Mesenchymal stem cell (in vitro differentiated cells and primary cell): ENCODE measurements around the gene RBM19.

Experiments used
- DNase-seq: peaks from one replicate; pipeline ENCODE4 v3.0.0-alpha.2; 2013
- H2AFZ ChIP-seq: one replicate; pipeline ENCODE4 v1.6.1; 2013; ENCODE audit warnings: low read depth, mild to moderate bottlenecking, control low read depth, inconsistent platforms, low read length, moderate library complexity
- H2AK5ac ChIP-seq: 2 replicates; pipeline ENCODE4 v1.6.1; 2013; ENCODE audit warnings: low read length, moderate library complexity, mild to moderate bottlenecking, inconsistent platforms; ENCODE audit not compliant: severe bottlenecking
- H2BK120ac ChIP-seq: one replicate; pipeline ENCODE4 v1.6.1; 2013; ENCODE audit warnings: low read depth, mild to moderate bottlenecking, inconsistent platforms, low read length, moderate library complexity
- H2BK12ac ChIP-seq, 2 experiments: one replicate each; pipeline ENCODE4 v1.6.1; 2013; ENCODE audit warnings: inconsistent platforms in 2 of 2, low read length in 2 of 2, mild to moderate bottlenecking in 2 of 2, moderate library complexity in 2 of 2, control low read depth in 1 of 2
- H2BK15ac ChIP-seq: one replicate; pipeline ENCODE4 v1.6.1; 2013; ENCODE audit warnings: mild to moderate bottlenecking, low read depth, inconsistent platforms; ENCODE audit not compliant: poor library complexity, severe bottlenecking
- H2BK5ac ChIP-seq: 2 replicates; pipeline ENCODE4 v1.6.1; 2013; ENCODE audit warnings: low read depth, mild to moderate bottlenecking, low read length, control low read depth, inconsistent platforms; ENCODE audit not compliant: poor library complexity, severe bottlenecking
- H3K14ac ChIP-seq, 2 experiments: one replicate each; pipeline ENCODE4 v1.6.1; 2013; ENCODE audit warnings: inconsistent platforms in 2 of 2, low read length in 2 of 2, control low read depth in 1 of 2, mild to moderate bottlenecking in 1 of 2, moderate library complexity in 1 of 2
- H3K18ac ChIP-seq, 2 experiments: one replicate each; pipeline ENCODE4 v1.6.1; 2013; ENCODE audit warnings: inconsistent platforms in 2 of 2, low read length in 2 of 2, control low read depth in 1 of 2, low read depth in 1 of 2, mild to moderate bottlenecking in 1 of 2
- H3K23ac ChIP-seq, 2 experiments: one replicate each; pipeline ENCODE4 v1.6.1; 2013; ENCODE audit warnings: inconsistent platforms in 2 of 2, low read length in 2 of 2, mild to moderate bottlenecking in 2 of 2, moderate library complexity in 2 of 2, control low read depth in 1 of 2
- H3K27ac ChIP-seq: 2 replicates; pipeline ENCODE4 v1.5.1; 2013; ENCODE audit warnings: mild to moderate bottlenecking, moderate library complexity, low read length, control low read depth, inconsistent platforms; ENCODE audit not compliant: poor library complexity, severe bottlenecking
- H3K27me3 ChIP-seq, 2 experiments: 2 replicates each; pipeline versions ENCODE4 v1.6.1 to v1.7.0; 2013; ENCODE audit warnings: low read length in 2 of 2, mild to moderate bottlenecking in 2 of 2, moderate library complexity in 2 of 2, control low read depth in 1 of 2, inconsistent platforms in 1 of 2; ENCODE audit not compliant: control insufficient read depth in 1 of 2, insufficient read depth in 1 of 2
- H3K36me3 ChIP-seq, 2 experiments: 2 replicates each; pipeline versions ENCODE4 v1.6.1 to v1.7.0; 2013; ENCODE audit warnings: low read length in 2 of 2, control low read depth in 1 of 2, inconsistent platforms in 1 of 2, low read depth in 1 of 2, mild to moderate bottlenecking in 1 of 2; ENCODE audit not compliant: insufficient read depth in 2 of 2, control insufficient read depth in 1 of 2
- H3K4ac ChIP-seq, 2 experiments: one replicate each; pipeline ENCODE4 v1.6.1; 2013; ENCODE audit warnings: inconsistent platforms in 2 of 2, low read length in 2 of 2, mild to moderate bottlenecking in 2 of 2, moderate library complexity in 2 of 2, control low read depth in 1 of 2, low read depth in 1 of 2
- H3K4me1 ChIP-seq: 2 replicates; pipeline ENCODE4 v1.6.1; 2013; ENCODE audit warnings: low read depth, low read length, control low read depth; ENCODE audit not compliant: control insufficient read depth, insufficient read depth
- H3K4me2 ChIP-seq: 2 replicates; pipeline ENCODE4 v1.6.1; 2013; ENCODE audit warnings: low read length, mild to moderate bottlenecking, inconsistent platforms; ENCODE audit not compliant: poor library complexity, severe bottlenecking
- H3K4me3 ChIP-seq, 2 experiments: 2 replicates each; pipeline versions ENCODE4 v1.5.1 to v1.7.0; 2013; ENCODE audit warnings: low read length in 2 of 2, mild to moderate bottlenecking in 2 of 2, control low read depth in 1 of 2, low read depth in 1 of 2; ENCODE audit not compliant: insufficient read depth in 1 of 2
- H3K79me1 ChIP-seq: replicated peaks from 2 replicates; pipeline ENCODE4 v1.6.1; 2013; ENCODE audit warnings: mild to moderate bottlenecking, control low read depth, low read length, inconsistent platforms; ENCODE audit not compliant: poor library complexity, severe bottlenecking
- H3K9ac ChIP-seq: 2 replicates; pipeline ENCODE4 v1.7.0; 2013; ENCODE audit warnings: mild to moderate bottlenecking, low read length, moderate library complexity
- H3K9me3 ChIP-seq: 2 replicates; pipeline ENCODE4 v1.7.0; 2013; ENCODE audit warnings: mild to moderate bottlenecking, low read length; ENCODE audit not compliant: control insufficient read depth
- H4K8ac ChIP-seq: one replicate; pipeline ENCODE4 v1.6.1; 2013; ENCODE audit warnings: inconsistent platforms, mild to moderate bottlenecking, low read length, moderate library complexity
- H4K91ac ChIP-seq: one replicate; pipeline ENCODE4 v1.6.1; 2013; ENCODE audit warnings: mild to moderate bottlenecking, low read length, inconsistent platforms
- WGBS: methylation state at CpG from one replicate; pipeline ENCODE4 v1.1.7; 2013; ENCODE audit warnings: mixed read lengths; 5-methylcytosine and 5-hydroxymethylcytosine counted together

RBM19 gene

GRCh38 chr12:113845900-113846674, 120.0 kb downstream of the RBM19 start:
- Histone ChIP-seq H4K8ac (no peak overlapping the region), H3K14ac (no peak overlapping the region), H2BK12ac (no peak overlapping the region), H2AFZ (no peak overlapping the region), H3K27ac (no peak overlapping the region), H4K91ac (no peak overlapping the region), H2BK5ac (no peak overlapping the region), H3K23ac (no peak overlapping the region), H3K79me1 (no peaks in the 10 kb centered on the region), H3K36me3 (peaks cover 27 to 52% of the 10 kb centered on the region in 2 experiments), H3K4me1 (peaks cover 23% of the 10 kb centered on the region), H3K18ac (no peak overlapping the region), H2AK5ac (no peak overlapping the region), H3K4me3 (no peak overlapping the region), H3K27me3 (no peaks in the 10 kb centered on the region), H3K9ac (no peak overlapping the region), H3K4me2 (no peak overlapping the region), H2BK15ac (no peak overlapping the region), H3K9me3 (no peaks in the 10 kb centered on the region), H2BK120ac (no peak overlapping the region), H3K4ac (no peak overlapping the region)
- no peak for DNase-seq
- 95% methylated on average over 10 of the region's 10 CpGs for WGBS

GRCh38 chr12:113844495-113845210, 121.5 kb downstream of the RBM19 start:
- Histone ChIP-seq H3K18ac (no peak overlapping the region), H3K36me3 (peaks cover 27 to 50% of the 10 kb centered on the region in 2 experiments), H2BK12ac (no peak overlapping the region), H3K4me2 (no peak overlapping the region), H3K4me1 (peaks cover 26% of the 10 kb centered on the region), H2BK5ac (no peak overlapping the region), H3K4ac (no peak overlapping the region), H3K9me3 (no peaks in the 10 kb centered on the region), H2BK120ac (no peak overlapping the region), H3K27me3 (no peaks in the 10 kb centered on the region), H2AK5ac (peak overlapping the region; percentile 24), H3K9ac (no peak overlapping the region), H3K27ac (no peak overlapping the region), H4K91ac (no peak overlapping the region), H3K79me1 (no peaks in the 10 kb centered on the region), H3K4me3 (no peak overlapping the region), H4K8ac (no peak overlapping the region), H2AFZ (no peak overlapping the region), H3K23ac (no peak overlapping the region), H2BK15ac (no peak overlapping the region), H3K14ac (no peak overlapping the region)
- 92% methylated on average over 31 of the region's 31 CpGs for WGBS
- DNase-seq = no peak

- no peak overlapping the region for H2BK15ac ChIP-seq
- peaks cover 27 to 45% of the 10 kb centered on the region in 2 experiments for H3K36me3 ChIP-seq
- H3K9ac ChIP-seq = no peak overlapping the region
- no peak overlapping the region for H2AK5ac ChIP-seq
- no peak overlapping the region for H4K8ac ChIP-seq
- no peaks in the 10 kb centered on the region for H3K9me3 ChIP-seq
- no peak overlapping the region for H2BK12ac ChIP-seq
- H2BK5ac ChIP-seq = no peak overlapping the region
- no peak overlapping the region for H3K18ac ChIP-seq
- 98% methylated on average over 4 of the region's 4 CpGs for WGBS
- H2BK120ac ChIP-seq = no peak overlapping the region
- H3K23ac ChIP-seq = no peak overlapping the region
- H3K4me2 ChIP-seq = no peak overlapping the region
- no peak overlapping the region for H4K91ac ChIP-seq
- H3K79me1 ChIP-seq = no peaks in the 10 kb centered on the region
- no peaks in the 10 kb centered on the region for H3K27me3 ChIP-seq
- no peak overlapping the region for H3K27ac ChIP-seq
- H3K4me3 ChIP-seq = no peak overlapping the region
- H2AFZ ChIP-seq = no peak overlapping the region
- no peak overlapping the region for H3K14ac ChIP-seq
- peaks cover 25% of the 10 kb centered on the region for H3K4me1 ChIP-seq
- no peak for DNase-seq
- H3K4ac ChIP-seq = no peak overlapping the region
Observed at GRCh38 chr12:113842699-113843098, 123.4 kb downstream of the RBM19 start.

- Histone ChIP-seq H3K18ac (no peak overlapping the region), H3K79me1 (peaks cover 4% of the 10 kb centered on the region), H2BK12ac (no peak overlapping the region), H4K8ac (no peak overlapping the region), H3K27me3 (no peaks in the 10 kb centered on the region), H3K9ac (no peak overlapping the region), H4K91ac (no peak overlapping the region), H2BK120ac (no peak overlapping the region), H3K4me2 (no peak overlapping the region), H2BK15ac (no peak overlapping the region), H3K4me3 (no peak overlapping the region), H3K4ac (no peak overlapping the region), H2BK5ac (no peak overlapping the region), H3K14ac (no peak overlapping the region), H3K36me3 (peaks cover 27 to 48% of the 10 kb centered on the region in 2 experiments), H2AK5ac (no peak overlapping the region), H3K9me3 (no peaks in the 10 kb centered on the region), H2AFZ (no peak overlapping the region), H3K27ac (no peak overlapping the region), H3K4me1 (peaks cover 26% of the 10 kb centered on the region), H3K23ac (no peak overlapping the region)
- WGBS = 96% methylated on average over 3 of the region's 3 CpGs
- no peak for DNase-seq
Observed at GRCh38 chr12:113841786-113842185, 124.3 kb downstream of the RBM19 start.
